ENCODE measurements around the gene ALAD.
"Not testable (repeated sequence)": the region's sequence is repeated elsewhere in the genome, so short reads cannot be mapped to it uniquely, and the experiment has no call there.

The ALAD gene

GRCh38 chr9:113401027-113401792 is at the start of gene ALAD:
TSS of gene ALAD (minus strand) at chr9:113401284. CDS start at chr9:113393559, 7,725 bp downstream.
- DNase-seq (ENCODE audit: low spot score) = peak; percentile 99

- DNase-seq (ENCODE audit: low spot score) = no peak
Observed at GRCh38 chr9:113449376-113449775, 48.3 kb upstream of the ALAD start.

GRCh38 chr9:113446323-113446740 is 45.2 kb upstream of the ALAD start:
- DNase-seq (ENCODE audit: low spot score) = peak; percentile 74

- no peak for DNase-seq (ENCODE audit: low spot score)
Observed at GRCh38 chr9:113444736-113445135, 43.7 kb upstream of the ALAD start.

- DNase-seq (ENCODE audit: low spot score) = not testable (repeated sequence)
Observed at GRCh38 chr9:113437716-113438115, 36.6 kb upstream of the ALAD start.

- peak; percentile 20 for DNase-seq (ENCODE audit: low spot score)
Observed at GRCh38 chr9:113436728-113437515, 35.8 kb upstream of the ALAD start.

GRCh38 chr9:113431191-113431590 is 30.1 kb upstream of the ALAD start:
- no peak for DNase-seq (ENCODE audit: low spot score)

- no peak for DNase-seq (ENCODE audit: low spot score)
Observed at GRCh38 chr9:113428062-113428615, 27.1 kb upstream of the ALAD start.

GRCh38 chr9:113427629-113428028 is 26.5 kb upstream of the ALAD start:
- DNase-seq (ENCODE audit: low spot score) = peak; percentile 32

- no peak for DNase-seq (ENCODE audit: low spot score)
Observed at GRCh38 chr9:113426701-113427100, 25.6 kb upstream of the ALAD start.

GRCh38 chr9:113425072-113425471 is 24.0 kb upstream of the ALAD start:
- no peak for DNase-seq (ENCODE audit: low spot score)

GRCh38 chr9:113421726-113422125 is 20.6 kb upstream of the ALAD start:
- no peak for DNase-seq (ENCODE audit: low spot score)

- DNase-seq (ENCODE audit: low spot score) = no peak
Observed at GRCh38 chr9:113417370-113417769, 16.3 kb upstream of the ALAD start.

GRCh38 chr9:113416149-113416721 is 15.2 kb upstream of the ALAD start:
- DNase-seq (ENCODE audit: low spot score) = no peak

- DNase-seq (ENCODE audit: low spot score) = peak; percentile 96
Observed at GRCh38 chr9:113410207-113410864, 9.3 kb upstream of the ALAD start, which contains the start of the genes C9orf43 and POLE3. TSS of gene C9orf43 (plus strand) at chr9:113410747. CDS start at chr9:113413494, 2,747 bp downstream. TSS of gene POLE3 (minus strand) at chr9:113410675. CDS start at chr9:113410293, 382 bp downstream.

GRCh38 chr9:113409883-113410206 is 8.8 kb upstream of the ALAD start:
- no peak for DNase-seq (ENCODE audit: low spot score)

GRCh38 chr9:113409481-113409880 is 8.4 kb upstream of the ALAD start:
- DNase-seq (ENCODE audit: low spot score) = no peak

GRCh38 chr9:113406873-113407511 is 5.9 kb upstream of the ALAD start:
- DNase-seq (ENCODE audit: low spot score) = peak; percentile 65

GRCh38 chr9:113406353-113406752 is 5.3 kb upstream of the ALAD start:
- not testable (repeated sequence) for DNase-seq (ENCODE audit: low spot score)

GRCh38 chr9:113403646-113404045 is 2.6 kb upstream of the ALAD start:
- DNase-seq (ENCODE audit: low spot score) = no peak

- no peak for DNase-seq (ENCODE audit: low spot score)
Observed at GRCh38 chr9:113399646-113400200, 1.4 kb downstream of the ALAD start.
